ENCODE measurements around the gene MAPK1IP1L.

DNA sequence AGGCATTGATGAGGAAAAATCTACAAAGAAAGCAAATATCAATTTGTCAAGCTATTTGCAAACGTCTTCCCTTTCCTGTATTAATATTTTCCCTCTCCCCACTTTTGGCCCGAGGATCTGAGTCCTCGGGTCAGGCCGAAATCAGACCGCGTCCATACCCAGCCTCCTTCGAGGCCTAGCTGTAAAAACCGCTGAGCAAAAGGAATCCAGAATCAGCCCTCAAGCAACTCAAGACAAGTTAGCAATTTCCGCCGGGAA, 353 bp upstream of the MAPK1IP1L start:
- TF ChIP-seq, protein P1, sequence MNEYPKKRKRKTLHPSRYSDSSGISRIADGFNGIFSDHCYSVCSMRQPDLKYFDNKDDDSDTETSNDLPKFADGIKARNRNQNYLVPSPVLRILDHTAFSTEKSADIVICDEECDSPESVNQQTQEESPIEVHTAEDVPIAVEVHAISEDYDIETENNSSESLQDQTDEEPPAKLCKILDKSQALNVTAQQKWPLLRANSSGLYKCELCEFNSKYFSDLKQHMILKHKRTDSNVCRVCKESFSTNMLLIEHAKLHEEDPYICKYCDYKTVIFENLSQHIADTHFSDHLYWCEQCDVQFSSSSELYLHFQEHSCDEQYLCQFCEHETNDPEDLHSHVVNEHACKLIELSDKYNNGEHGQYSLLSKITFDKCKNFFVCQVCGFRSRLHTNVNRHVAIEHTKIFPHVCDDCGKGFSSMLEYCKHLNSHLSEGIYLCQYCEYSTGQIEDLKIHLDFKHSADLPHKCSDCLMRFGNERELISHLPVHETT (tag by site-specific recombination; IDR thresholded peaks at IDR 0.05): no peak
- no peak for TF ChIP-seq ZNF350 (tag by site-specific recombination; IDR thresholded peaks at IDR 0.05)
- TF ChIP-seq, protein P2, sequence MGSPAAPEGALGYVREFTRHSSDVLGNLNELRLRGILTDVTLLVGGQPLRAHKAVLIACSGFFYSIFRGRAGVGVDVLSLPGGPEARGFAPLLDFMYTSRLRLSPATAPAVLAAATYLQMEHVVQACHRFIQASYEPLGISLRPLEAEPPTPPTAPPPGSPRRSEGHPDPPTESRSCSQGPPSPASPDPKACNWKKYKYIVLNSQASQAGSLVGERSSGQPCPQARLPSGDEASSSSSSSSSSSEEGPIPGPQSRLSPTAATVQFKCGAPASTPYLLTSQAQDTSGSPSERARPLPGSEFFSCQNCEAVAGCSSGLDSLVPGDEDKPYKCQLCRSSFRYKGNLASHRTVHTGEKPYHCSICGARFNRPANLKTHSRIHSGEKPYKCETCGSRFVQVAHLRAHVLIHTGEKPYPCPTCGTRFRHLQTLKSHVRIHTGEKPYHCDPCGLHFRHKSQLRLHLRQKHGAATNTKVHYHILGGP (tag by site-specific recombination; IDR thresholded peaks at IDR 0.05): no peak
- TF ChIP-seq TSHZ1 (tag by site-specific recombination; IDR thresholded peaks at IDR 0.05; ENCODE audit: borderline replicate concordance): no peak
- no peak for TF ChIP-seq ZFP69B (tag by site-specific recombination; IDR thresholded peaks at IDR 0.05)
- no peak for TF ChIP-seq ZNF747 (tag by site-specific recombination; IDR thresholded peaks at IDR 0.05)
- no peak for TF ChIP-seq ZNF544 (tag by site-specific recombination; IDR thresholded peaks at IDR 0.05)
- no peak for TF ChIP-seq ZNF501 (tag by site-specific recombination; IDR thresholded peaks at IDR 0.05)
- TF ChIP-seq KLF8 (tag by site-specific recombination; IDR thresholded peaks at IDR 0.05): no peak
- TF ChIP-seq, protein P3, sequence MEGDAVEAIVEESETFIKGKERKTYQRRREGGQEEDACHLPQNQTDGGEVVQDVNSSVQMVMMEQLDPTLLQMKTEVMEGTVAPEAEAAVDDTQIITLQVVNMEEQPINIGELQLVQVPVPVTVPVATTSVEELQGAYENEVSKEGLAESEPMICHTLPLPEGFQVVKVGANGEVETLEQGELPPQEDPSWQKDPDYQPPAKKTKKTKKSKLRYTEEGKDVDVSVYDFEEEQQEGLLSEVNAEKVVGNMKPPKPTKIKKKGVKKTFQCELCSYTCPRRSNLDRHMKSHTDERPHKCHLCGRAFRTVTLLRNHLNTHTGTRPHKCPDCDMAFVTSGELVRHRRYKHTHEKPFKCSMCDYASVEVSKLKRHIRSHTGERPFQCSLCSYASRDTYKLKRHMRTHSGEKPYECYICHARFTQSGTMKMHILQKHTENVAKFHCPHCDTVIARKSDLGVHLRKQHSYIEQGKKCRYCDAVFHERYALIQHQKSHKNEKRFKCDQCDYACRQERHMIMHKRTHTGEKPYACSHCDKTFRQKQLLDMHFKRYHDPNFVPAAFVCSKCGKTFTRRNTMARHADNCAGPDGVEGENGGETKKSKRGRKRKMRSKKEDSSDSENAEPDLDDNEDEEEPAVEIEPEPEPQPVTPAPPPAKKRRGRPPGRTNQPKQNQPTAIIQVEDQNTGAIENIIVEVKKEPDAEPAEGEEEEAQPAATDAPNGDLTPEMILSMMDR (tag by site-specific recombination; IDR thresholded peaks at IDR 0.05): no peak
- TF ChIP-seq ZBTB20 (tag by site-specific recombination; IDR thresholded peaks at IDR 0.05): no peak
- TF ChIP-seq ZNF184 (tag by site-specific recombination; IDR thresholded peaks at IDR 0.05): no peak
